ENCODE results near the gene RIT1. TPM values are rescaled to one million over a fixed set of nuclear protein-coding genes. Genes with fewer than 3 reads are reported as not detected.
A peak's percentile ranks its signal among the peaks of the same experiment; 100 is the strongest.

The RIT1 gene
- total and polyA plus RNA-seq, 2 of the 13 experiments (the other 11 are each of a cell fraction or from before 2014, with no cell fraction given) = 12.2 to 32.2 TPM

DNA sequence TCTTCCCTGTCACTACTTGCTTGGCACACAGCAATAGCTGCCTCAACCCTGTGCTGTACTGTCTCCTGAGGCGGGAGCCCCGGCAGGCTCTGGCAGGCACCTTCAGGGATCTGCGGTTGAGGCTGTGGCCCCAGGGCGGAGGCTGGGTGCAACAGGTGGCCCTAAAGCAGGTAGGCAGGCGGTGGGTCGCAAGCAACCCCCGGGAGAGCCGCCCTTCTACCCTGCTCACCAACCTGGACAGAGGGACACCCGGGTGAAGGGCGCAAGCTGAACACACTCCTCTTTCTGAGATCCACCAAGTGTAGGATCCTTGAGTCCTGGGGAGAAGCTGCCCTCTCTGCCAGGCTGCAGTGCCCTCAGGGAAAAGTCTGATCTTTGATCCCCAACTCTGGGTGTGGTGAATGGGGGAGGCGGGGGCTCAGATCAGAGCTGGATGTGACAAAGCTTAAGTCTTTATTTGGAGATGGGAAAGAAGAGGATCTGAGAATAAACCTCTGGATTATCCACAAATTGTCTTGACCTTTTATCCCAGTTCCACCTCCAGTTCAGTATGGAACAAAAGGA, 31.5 kb upstream of the RIT1 start (continued):
- TF ChIP-seq, protein P1, sequence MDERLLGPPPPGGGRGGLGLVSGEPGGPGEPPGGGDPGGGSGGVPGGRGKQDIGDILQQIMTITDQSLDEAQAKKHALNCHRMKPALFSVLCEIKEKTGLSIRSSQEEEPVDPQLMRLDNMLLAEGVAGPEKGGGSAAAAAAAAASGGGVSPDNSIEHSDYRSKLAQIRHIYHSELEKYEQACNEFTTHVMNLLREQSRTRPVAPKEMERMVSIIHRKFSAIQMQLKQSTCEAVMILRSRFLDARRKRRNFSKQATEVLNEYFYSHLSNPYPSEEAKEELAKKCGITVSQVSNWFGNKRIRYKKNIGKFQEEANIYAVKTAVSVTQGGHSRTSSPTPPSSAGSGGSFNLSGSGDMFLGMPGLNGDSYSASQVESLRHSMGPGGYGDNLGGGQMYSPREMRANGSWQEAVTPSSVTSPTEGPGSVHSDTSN (CRISPR knock-in tag; IDR thresholded peaks at IDR 0.05) = no peak
- TF ChIP-seq, protein P2, sequence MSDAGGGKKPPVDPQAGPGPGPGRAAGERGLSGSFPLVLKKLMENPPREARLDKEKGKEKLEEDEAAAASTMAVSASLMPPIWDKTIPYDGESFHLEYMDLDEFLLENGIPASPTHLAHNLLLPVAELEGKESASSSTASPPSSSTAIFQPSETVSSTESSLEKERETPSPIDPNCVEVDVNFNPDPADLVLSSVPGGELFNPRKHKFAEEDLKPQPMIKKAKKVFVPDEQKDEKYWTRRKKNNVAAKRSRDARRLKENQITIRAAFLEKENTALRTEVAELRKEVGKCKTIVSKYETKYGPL (CRISPR knock-in tag; IDR thresholded peaks at IDR 0.05) = no peak
- 0 out of 2 replicates have a peak, but pooled peaks have one; percentile 20 for TF ChIP-seq NFE2L1 (CRISPR knock-in tag; IDR thresholded peaks at IDR 0.05; ENCODE audit: borderline replicate concordance)
- TF ChIP-seq, protein P3, sequence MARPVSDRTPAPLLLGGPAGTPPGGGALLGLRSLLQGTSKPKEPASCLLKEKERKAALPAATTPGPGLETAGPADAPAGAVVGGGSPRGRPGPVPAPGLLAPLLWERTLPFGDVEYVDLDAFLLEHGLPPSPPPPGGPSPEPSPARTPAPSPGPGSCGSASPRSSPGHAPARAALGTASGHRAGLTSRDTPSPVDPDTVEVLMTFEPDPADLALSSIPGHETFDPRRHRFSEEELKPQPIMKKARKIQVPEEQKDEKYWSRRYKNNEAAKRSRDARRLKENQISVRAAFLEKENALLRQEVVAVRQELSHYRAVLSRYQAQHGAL (CRISPR knock-in tag; IDR thresholded peaks at IDR 0.05; ENCODE audit: not compliant biosample characterization) = no peak
- peak; percentile 71; the same call in 1 of the 2 replicates for TF ChIP-seq HNRNPL (IDR thresholded peaks at IDR 0.05; ENCODE audit: low read depth, low read length)
- TF ChIP-seq AGO2 (optimal IDR thresholded peaks at IDR 0.05; ENCODE audit: low read depth, low read length) = peak; percentile 33
- peak; percentile 62 for TF ChIP-seq POLR2G (IDR thresholded peaks at IDR 0.05; ENCODE audit: low read depth, low read length)
- 0 out of 2 replicates have a peak, but pooled peaks have one; percentile 34 for TF ChIP-seq ZNF333 (CRISPR knock-in tag; IDR thresholded peaks at IDR 0.05; ENCODE audit: borderline replicate concordance)
- TF ChIP-seq MYC (CRISPR knock-in tag; IDR thresholded peaks at IDR 0.05; ENCODE audit: borderline replicate concordance) = peak; percentile 35; the same call in 1 of the 2 replicates
- TF ChIP-seq, protein P4, sequence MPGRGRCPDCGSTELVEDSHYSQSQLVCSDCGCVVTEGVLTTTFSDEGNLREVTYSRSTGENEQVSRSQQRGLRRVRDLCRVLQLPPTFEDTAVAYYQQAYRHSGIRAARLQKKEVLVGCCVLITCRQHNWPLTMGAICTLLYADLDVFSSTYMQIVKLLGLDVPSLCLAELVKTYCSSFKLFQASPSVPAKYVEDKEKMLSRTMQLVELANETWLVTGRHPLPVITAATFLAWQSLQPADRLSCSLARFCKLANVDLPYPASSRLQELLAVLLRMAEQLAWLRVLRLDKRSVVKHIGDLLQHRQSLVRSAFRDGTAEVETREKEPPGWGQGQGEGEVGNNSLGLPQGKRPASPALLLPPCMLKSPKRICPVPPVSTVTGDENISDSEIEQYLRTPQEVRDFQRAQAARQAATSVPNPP (CRISPR knock-in tag; IDR thresholded peaks at IDR 0.05) = no peak
- no peak for TF ChIP-seq ZNF549 (CRISPR knock-in tag; IDR thresholded peaks at IDR 0.05)
- no peak for TF ChIP-seq ZNF550 (CRISPR knock-in tag; IDR thresholded peaks at IDR 0.05; ENCODE audit: borderline replicate concordance)
- TF ChIP-seq, protein P5, sequence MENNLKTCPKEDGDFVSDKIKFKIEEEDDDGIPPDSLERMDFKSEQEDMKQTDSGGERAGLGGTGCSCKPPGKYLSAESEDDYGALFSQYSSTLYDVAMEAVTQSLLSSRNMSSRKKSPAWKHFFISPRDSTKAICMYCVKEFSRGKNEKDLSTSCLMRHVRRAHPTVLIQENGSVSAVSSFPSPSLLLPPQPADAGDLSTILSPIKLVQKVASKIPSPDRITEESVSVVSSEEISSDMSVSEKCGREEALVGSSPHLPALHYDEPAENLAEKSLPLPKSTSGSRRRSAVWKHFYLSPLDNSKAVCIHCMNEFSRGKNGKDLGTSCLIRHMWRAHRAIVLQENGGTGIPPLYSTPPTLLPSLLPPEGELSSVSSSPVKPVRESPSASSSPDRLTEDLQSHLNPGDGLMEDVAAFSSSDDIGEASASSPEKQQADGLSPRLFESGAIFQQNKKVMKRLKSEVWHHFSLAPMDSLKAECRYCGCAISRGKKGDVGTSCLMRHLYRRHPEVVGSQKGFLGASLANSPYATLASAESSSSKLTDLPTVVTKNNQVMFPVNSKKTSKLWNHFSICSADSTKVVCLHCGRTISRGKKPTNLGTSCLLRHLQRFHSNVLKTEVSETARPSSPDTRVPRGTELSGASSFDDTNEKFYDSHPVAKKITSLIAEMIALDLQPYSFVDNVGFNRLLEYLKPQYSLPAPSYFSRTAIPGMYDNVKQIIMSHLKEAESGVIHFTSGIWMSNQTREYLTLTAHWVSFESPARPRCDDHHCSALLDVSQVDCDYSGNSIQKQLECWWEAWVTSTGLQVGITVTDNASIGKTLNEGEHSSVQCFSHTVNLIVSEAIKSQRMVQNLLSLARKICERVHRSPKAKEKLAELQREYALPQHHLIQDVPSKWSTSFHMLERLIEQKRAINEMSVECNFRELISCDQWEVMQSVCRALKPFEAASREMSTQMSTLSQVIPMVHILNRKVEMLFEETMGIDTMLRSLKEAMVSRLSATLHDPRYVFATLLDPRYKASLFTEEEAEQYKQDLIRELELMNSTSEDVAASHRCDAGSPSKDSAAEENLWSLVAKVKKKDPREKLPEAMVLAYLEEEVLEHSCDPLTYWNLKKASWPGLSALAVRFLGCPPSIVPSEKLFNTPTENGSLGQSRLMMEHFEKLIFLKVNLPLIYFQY (CRISPR knock-in tag; IDR thresholded peaks at IDR 0.05; ENCODE audit: borderline replicate concordance) = no peak
- no peak for TF ChIP-seq BRD4 (CRISPR knock-in tag; IDR thresholded peaks at IDR 0.05)
